Liver (tissue), 9 donors: ENCODE data around the gene ANTXR1. TPM values are rescaled to one million over a fixed set of nuclear protein-coding genes. Genes with fewer than 3 reads are reported as not detected.

Experiments used
- DNase-seq: peaks from one replicate; pipeline ENCODE4 v3.0.0-alpha.2; 2017; ENCODE audit warnings: low spot score
- H3K27ac ChIP-seq, 2 donors: one replicate each; pipeline ENCODE4 v1.7.0; 2013; ENCODE audit warnings: inconsistent platforms in 2 of 2, low read length in 2 of 2, control low read depth in 1 of 2, low read depth in 1 of 2, mild to moderate bottlenecking in 1 of 2
- H3K27me3 ChIP-seq, 4 donors: one replicate each; pipeline versions ENCODE4 v1.6.1 to v1.7.0; 2013; ENCODE audit warnings: low read length in 3 of 4, inconsistent platforms in 1 of 4, mild to moderate bottlenecking in 1 of 4, moderate library complexity in 1 of 4; ENCODE audit not compliant: control insufficient read depth in 4 of 4, insufficient read depth in 4 of 4
- H3K36me3 ChIP-seq, 4 donors: one replicate each; pipeline versions ENCODE4 v1.6.1 to v1.7.0; 2013; ENCODE audit warnings: low read length in 3 of 4, mild to moderate bottlenecking in 3 of 4, low read depth in 1 of 4, moderate library complexity in 1 of 4; ENCODE audit not compliant: control insufficient read depth in 4 of 4, insufficient read depth in 3 of 4
- H3K4me1 ChIP-seq, 4 donors: one replicate each; pipeline versions ENCODE4 v1.6.1 to v1.7.0; 2013; ENCODE audit warnings: low read length in 3 of 4, mild to moderate bottlenecking in 3 of 4, moderate library complexity in 1 of 4; ENCODE audit not compliant: control insufficient read depth in 4 of 4, insufficient read depth in 4 of 4
- H3K4me3 ChIP-seq, 3 donors: one replicate each; pipeline versions ENCODE4 v1.6.1 to v1.7.0; 2013; ENCODE audit warnings: low read length in 3 of 3, control low read depth in 1 of 3, low read depth in 1 of 3, mild to moderate bottlenecking in 1 of 3
- H3K9ac ChIP-seq, 2 donors: one replicate each; pipeline ENCODE4 v1.7.0; 2013; ENCODE audit warnings: low read length in 2 of 2, mild to moderate bottlenecking in 2 of 2, moderate library complexity in 2 of 2, control low read depth in 1 of 2, low read depth in 1 of 2
- H3K9me3 ChIP-seq, 4 donors: one replicate each; pipeline versions ENCODE4 v1.6.1 to v1.7.0; 2013; ENCODE audit warnings: low read length in 3 of 4; ENCODE audit not compliant: control insufficient read depth in 4 of 4
- ATF3 ChIP-seq: IDR thresholded peaks from 2 replicates; pipeline ENCODE4 v1.6.1; 2016; ENCODE audit warnings: antibody characterized with exemption
- EGR1 ChIP-seq, 2 donors: IDR thresholded peaks; 2 replicates each; pipeline ENCODE4 v1.6.1; 2016 to 2018; ENCODE audit warnings: antibody characterized with exemption in 2 of 2, low read depth in 2 of 2
- FOXA1 ChIP-seq: IDR thresholded peaks from 2 replicates; pipeline ENCODE4 v1.6.1; 2016; ENCODE audit warnings: antibody characterized with exemption
- FOXA2 ChIP-seq: IDR thresholded peaks from 2 replicates; pipeline ENCODE4 v1.6.1; 2016; ENCODE audit warnings: antibody characterized with exemption
- GABPA ChIP-seq, 2 donors: IDR thresholded peaks in 1 of 2; conservative IDR thresholded peaks in 1 of 2; 2 replicates each; pipeline ENCODE4 v1.6.1; 2016; ENCODE audit warnings: antibody characterized with exemption in 2 of 2, mild to moderate bottlenecking in 1 of 2, moderate library complexity in 1 of 2
- HNF4A ChIP-seq, 2 donors: conservative IDR thresholded peaks; 2 replicates each; pipeline ENCODE4 v1.6.1; 2016; ENCODE audit warnings: antibody characterized with exemption in 2 of 2, mild to moderate bottlenecking in 2 of 2
- HNF4G ChIP-seq: IDR thresholded peaks from 2 replicates; pipeline ENCODE4 v1.6.1; 2016; ENCODE audit warnings: antibody characterized with exemption
- JUND ChIP-seq, 2 donors: IDR thresholded peaks; 2 replicates each; pipeline ENCODE4 v1.6.1; 2016; ENCODE audit warnings: antibody characterized with exemption in 2 of 2
- NR2F2 ChIP-seq: IDR thresholded peaks from 2 replicates; pipeline ENCODE4 v1.6.1; 2016; ENCODE audit warnings: antibody characterized with exemption
- RAD21 ChIP-seq, 2 donors: IDR thresholded peaks; 2 replicates each; pipeline ENCODE4 v1.6.1; 2016; ENCODE audit warnings: antibody characterized with exemption in 2 of 2, mild to moderate bottlenecking in 2 of 2
- RXRA ChIP-seq, 2 donors: IDR thresholded peaks; 2 replicates each; pipeline ENCODE4 v1.6.1; 2017 to 2018; ENCODE audit warnings: antibody characterized with exemption in 2 of 2, mild to moderate bottlenecking in 1 of 2
- SP1 ChIP-seq: IDR thresholded peaks from 2 replicates; pipeline ENCODE4 v1.6.1; 2018; ENCODE audit warnings: antibody characterized with exemption, mild to moderate bottlenecking
- TAF1 ChIP-seq: conservative IDR thresholded peaks from 2 replicates; pipeline ENCODE4 v1.6.1; 2016; ENCODE audit warnings: antibody characterized with exemption, mild to moderate bottlenecking
- YY1 ChIP-seq: IDR thresholded peaks from 2 replicates; pipeline ENCODE4 v1.6.1; 2016; ENCODE audit warnings: antibody characterized with exemption, mild to moderate bottlenecking
- ZBTB33 ChIP-seq: IDR thresholded peaks from 2 replicates; pipeline ENCODE4 v1.6.1; 2016; ENCODE audit warnings: antibody characterized with exemption
- WGBS: extraction: QIAGEN DNeasy Blood & Tissue Kit; methylation state at CpG from one replicate; pipeline ENCODE4 v1.1.7; 2013; 5-methylcytosine and 5-hydroxymethylcytosine counted together
- polyA plus RNA-seq, 2 donors: library from polyadenylated mRNA; stranded (reverse) in 1 of 2; unstranded in 1 of 2; fragments of 200-250 nt in 1 of 2; fragments of >200 nt in 1 of 2; fragmentation: Nextera tagmentation in 1 of 2; extraction: Ambion mirVana in 1 of 2; gene quantifications; one replicate each; pipeline versions ENCODE4 v1.2.1 to v1.2.3, GENCODE V29; 2013 to 2015
- total RNA-seq, 2 donors: library from RNA; depleted of rRNA; stranded (reverse); fragments of >200 nt; gene quantifications; one replicate each; pipeline ENCODE4 v1.2.3, GENCODE V29; 2014
- TF ChIP-seq, protein P1 (sequence below): fragments of 150-350 bp; IDR thresholded peaks from 2 replicates; pipeline ENCODE4 v1.5.1; 2017; ENCODE audit warnings: improper control_type of control experiment, low read depth, low read length; ENCODE audit not compliant: missing input control
- TF ChIP-seq, protein P2 (sequence below): IDR thresholded peaks from 2 replicates; pipeline ENCODE4 v1.6.1; 2016; ENCODE audit warnings: antibody characterized with exemption
- donor health status: healthy.
- donor health status: healthy.
- donor health status: healthy.
- donor health status: healthy.
- donor health status: healthy.

Gene ANTXR1
- total and polyA plus RNA-seq, 4 donors: 0.60 to 3.6 (median 1.8) TPM

DNA sequence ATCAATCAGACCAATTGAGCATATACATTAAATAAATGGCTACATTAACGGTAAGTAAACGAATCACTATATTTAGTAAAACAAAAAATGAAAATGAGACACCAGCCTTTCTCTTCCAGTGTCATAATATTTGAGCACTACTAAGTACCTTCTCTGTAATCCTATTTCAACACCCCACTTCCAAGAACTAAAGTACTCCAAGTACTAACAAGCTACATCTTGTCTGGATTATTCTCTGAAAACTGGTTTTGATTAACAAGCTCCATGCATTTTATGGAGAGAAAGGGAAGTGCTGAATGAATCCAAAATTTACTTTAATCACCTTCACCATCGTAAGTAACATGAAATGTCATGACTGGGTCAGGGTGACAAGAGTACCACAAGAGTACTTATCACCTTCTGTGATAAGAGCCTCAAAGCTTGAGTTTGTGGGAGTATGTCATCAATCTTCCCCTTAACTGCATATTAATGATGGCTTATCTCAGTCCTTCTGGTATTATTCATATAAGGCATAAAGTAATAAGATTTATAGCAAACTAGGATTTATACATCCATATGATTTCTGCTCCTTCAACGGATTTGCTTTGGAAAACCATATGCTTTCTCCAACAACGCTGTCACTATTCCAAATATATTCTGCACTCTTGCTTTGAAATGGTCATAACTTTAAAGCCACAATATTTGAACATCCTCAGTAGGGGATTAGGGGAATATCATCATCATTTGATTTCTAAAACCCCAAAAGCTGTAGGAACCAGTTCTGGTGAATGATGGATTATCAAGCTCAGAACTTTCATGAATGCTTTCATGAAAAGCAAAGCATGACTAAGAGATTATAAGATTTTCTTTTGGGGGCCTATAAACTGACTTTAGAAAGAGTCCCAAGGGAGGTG, 127.0 kb downstream of the ANTXR1 start:
- H3K27me3 ChIP-seq: no peaks in the 10 kb centered on the region
- no peaks in the 10 kb centered on the region for H3K4me1 ChIP-seq
- no peak for DNase-seq
- no peak for TF ChIP-seq RXRA (IDR thresholded peaks at IDR 0.05)
- no peak for TF ChIP-seq HNF4G
- no peak for TF ChIP-seq ATF3
- no peak for TF ChIP-seq TAF1
- no peak for TF ChIP-seq SP1
- TF ChIP-seq GABPA (IDR thresholded peaks at IDR 0.05 in 1 of 2, conservative IDR thresholded peaks at IDR 0.05 in 1 of 2): no peak
- TF ChIP-seq, protein P1, sequence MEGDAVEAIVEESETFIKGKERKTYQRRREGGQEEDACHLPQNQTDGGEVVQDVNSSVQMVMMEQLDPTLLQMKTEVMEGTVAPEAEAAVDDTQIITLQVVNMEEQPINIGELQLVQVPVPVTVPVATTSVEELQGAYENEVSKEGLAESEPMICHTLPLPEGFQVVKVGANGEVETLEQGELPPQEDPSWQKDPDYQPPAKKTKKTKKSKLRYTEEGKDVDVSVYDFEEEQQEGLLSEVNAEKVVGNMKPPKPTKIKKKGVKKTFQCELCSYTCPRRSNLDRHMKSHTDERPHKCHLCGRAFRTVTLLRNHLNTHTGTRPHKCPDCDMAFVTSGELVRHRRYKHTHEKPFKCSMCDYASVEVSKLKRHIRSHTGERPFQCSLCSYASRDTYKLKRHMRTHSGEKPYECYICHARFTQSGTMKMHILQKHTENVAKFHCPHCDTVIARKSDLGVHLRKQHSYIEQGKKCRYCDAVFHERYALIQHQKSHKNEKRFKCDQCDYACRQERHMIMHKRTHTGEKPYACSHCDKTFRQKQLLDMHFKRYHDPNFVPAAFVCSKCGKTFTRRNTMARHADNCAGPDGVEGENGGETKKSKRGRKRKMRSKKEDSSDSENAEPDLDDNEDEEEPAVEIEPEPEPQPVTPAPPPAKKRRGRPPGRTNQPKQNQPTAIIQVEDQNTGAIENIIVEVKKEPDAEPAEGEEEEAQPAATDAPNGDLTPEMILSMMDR: no peak
- TF ChIP-seq ZBTB33: no peak
- TF ChIP-seq RAD21 (IDR thresholded peaks at IDR 0.05): no peak
- TF ChIP-seq FOXA2: no peak
- no peak for TF ChIP-seq FOXA1
- TF ChIP-seq JUND (IDR thresholded peaks at IDR 0.05): no peak
- TF ChIP-seq YY1: no peak
- TF ChIP-seq, protein P2, sequence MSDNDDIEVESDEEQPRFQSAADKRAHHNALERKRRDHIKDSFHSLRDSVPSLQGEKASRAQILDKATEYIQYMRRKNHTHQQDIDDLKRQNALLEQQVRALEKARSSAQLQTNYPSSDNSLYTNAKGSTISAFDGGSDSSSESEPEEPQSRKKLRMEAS: no peak
- TF ChIP-seq HNF4A (conservative IDR thresholded peaks at IDR 0.05): no peak
- WGBS: 92% methylated on average over 5 of the region's 5 CpGs
- H3K9me3 ChIP-seq: no peaks in the 10 kb centered on the region
- H3K27ac ChIP-seq: no peak overlapping the region
- H3K9ac ChIP-seq: no peak overlapping the region
- H3K36me3 ChIP-seq: no peaks in the 10 kb centered on the region
- no peak overlapping the region for H3K4me3 ChIP-seq

- no peak for DNase-seq
- H3K4me1 ChIP-seq: no peaks in the 10 kb centered on the region
- no peaks in the 10 kb centered on the region for H3K9me3 ChIP-seq
- no peaks in the 10 kb centered on the region for H3K27me3 ChIP-seq
- H3K9ac ChIP-seq: no peak overlapping the region
- no peak overlapping the region for H3K4me3 ChIP-seq
- WGBS: 78% methylated on average over 1 of the region's 1 CpG
- H3K36me3 ChIP-seq: no peaks in the 10 kb centered on the region
- TF ChIP-seq GABPA (IDR thresholded peaks at IDR 0.05 in 1 of 2, conservative IDR thresholded peaks at IDR 0.05 in 1 of 2) (no peak), ZBTB33 (no peak), EGR1 (IDR thresholded peaks at IDR 0.05; ENCODE audit: low read depth in 2 of 2) (no peak), FOXA1 (no peak), NR2F2 (no peak), YY1 (no peak), ATF3 (no peak), FOXA2 (no peak)
- TF ChIP-seq, protein P2: no peak
- H3K27ac ChIP-seq: no peak overlapping the region
These were observed 128.1 kb downstream of the ANTXR1 start for GRCh38 chr2:69141061-69141460.
